Measurements from ENCODE around the gene CRYBB1.
"Not testable (repeated sequence)": the region's sequence is repeated elsewhere in the genome, so short reads cannot be mapped to it uniquely, and the experiment has no call there.

CRYBB1 gene

GRCh38 chr22:26635117-26635516 is 17.3 kb upstream of the CRYBB1 start:
- DNase-seq, result no peak

GRCh38 chr22:26634189-26634588 is 16.4 kb upstream of the CRYBB1 start:
- no peak for DNase-seq

GRCh38 chr22:26632422-26633155 is 14.8 kb upstream of the CRYBB1 start:
- no peak for DNase-seq

GRCh38 chr22:26631282-26631681 is 13.5 kb upstream of the CRYBB1 start:
- DNase-seq, result no peak

- no peak for DNase-seq
Observed at GRCh38 chr22:26629988-26630761, 12.3 kb upstream of the CRYBB1 start.

- DNase-seq, result no peak
Observed at GRCh38 chr22:26624803-26625202, 7.0 kb upstream of the CRYBB1 start.

- DNase-seq, result no peak
Observed at GRCh38 chr22:26623984-26624383, 6.2 kb upstream of the CRYBB1 start.

GRCh38 chr22:26621663-26622062 is 3.8 kb upstream of the CRYBB1 start, which contains the start of gene CRYBA4:
CRYBA4 (plus strand) TSS chr22:26621963; CDS start chr22:26622597, 634 bp downstream.
- DNase-seq, result no peak

GRCh38 chr22:26620197-26620596 is 2.4 kb upstream of the CRYBB1 start:
- no peak for DNase-seq

GRCh38 chr22:26619510-26619909 is 1.7 kb upstream of the CRYBB1 start:
- no peak for DNase-seq

- no peak for DNase-seq
Observed at GRCh38 chr22:26618455-26618854, 628 bp upstream of the CRYBB1 start.

- no peak for DNase-seq
Observed at GRCh38 chr22:26616650-26617049, 1.2 kb downstream of the CRYBB1 start.

GRCh38 chr22:26615830-26616435 is 1.9 kb downstream of the CRYBB1 start:
- no peak for DNase-seq

- no peak for DNase-seq
Observed at GRCh38 chr22:26615149-26615548, 2.7 kb downstream of the CRYBB1 start.

- no peak for DNase-seq
Observed at GRCh38 chr22:26614322-26614721, 3.5 kb downstream of the CRYBB1 start.

GRCh38 chr22:26613753-26614152 is 4.1 kb downstream of the CRYBB1 start:
- DNase-seq, result not testable (repeated sequence)

GRCh38 chr22:26612652-26613051 is 5.2 kb downstream of the CRYBB1 start:
- no peak for DNase-seq

GRCh38 chr22:26610996-26611395 is 6.8 kb downstream of the CRYBB1 start:
- no peak for DNase-seq

GRCh38 chr22:26610072-26610958 is 7.5 kb downstream of the CRYBB1 start:
- DNase-seq, result no peak

GRCh38 chr22:26609287-26609686 is 8.5 kb downstream of the CRYBB1 start:
- DNase-seq, result no peak

- DNase-seq, result no peak
Observed at GRCh38 chr22:26608129-26608528, 9.7 kb downstream of the CRYBB1 start.

GRCh38 chr22:26606611-26607010 is 11.2 kb downstream of the CRYBB1 start:
- no peak for DNase-seq

GRCh38 chr22:26604368-26604767 is 13.5 kb downstream of the CRYBB1 start:
- no peak for DNase-seq
